HG03159 (cell line): ENCODE data around the gene LYL1.

Experiments
- ATAC-seq: cut with Tn5 transposase; IDR thresholded peaks from one replicate; pipeline ENCODE4 v1.9.1; 2021; ENCODE audit warnings: mild to moderate bottlenecking, moderate library complexity; ENCODE audit not compliant: unreplicated experiment

The LYL1 gene

GRCh38 chr19:13109361-13110098 lies 6.9 kb upstream of the LYL1 start:
- ATAC-seq, result no peak

GRCh38 chr19:13104848-13105711 lies 2.4 kb upstream of the LYL1 start:
- ATAC-seq, result no peak

- no peak for ATAC-seq
Observed at GRCh38 chr19:13104360-13104847, 1.7 kb upstream of the LYL1 start.

- no peak for ATAC-seq
Observed at GRCh38 chr19:13103581-13104359, 1.1 kb upstream of the LYL1 start.

DNA sequence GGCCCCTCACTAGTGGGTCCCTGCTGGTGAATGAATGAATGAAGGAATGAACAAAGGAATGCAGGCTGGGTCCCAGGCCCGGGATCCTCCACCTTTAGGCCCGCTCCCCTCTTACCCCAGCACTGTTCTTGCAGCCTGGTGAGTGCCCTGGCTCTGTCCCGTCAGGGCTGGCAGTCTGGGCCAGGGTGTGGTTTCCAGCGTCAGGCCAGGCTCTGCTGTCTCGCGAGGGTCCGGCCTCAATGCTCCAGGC lies 317 bp downstream of the LYL1 start:
- ATAC-seq, result no peak

GRCh38 chr19:13101590-13102415 lies 855 bp downstream of the LYL1 start:
- ATAC-seq, result no peak

- ATAC-seq, result no peak
Observed at GRCh38 chr19:13100841-13101589, 1.6 kb downstream of the LYL1 start.

DNA sequence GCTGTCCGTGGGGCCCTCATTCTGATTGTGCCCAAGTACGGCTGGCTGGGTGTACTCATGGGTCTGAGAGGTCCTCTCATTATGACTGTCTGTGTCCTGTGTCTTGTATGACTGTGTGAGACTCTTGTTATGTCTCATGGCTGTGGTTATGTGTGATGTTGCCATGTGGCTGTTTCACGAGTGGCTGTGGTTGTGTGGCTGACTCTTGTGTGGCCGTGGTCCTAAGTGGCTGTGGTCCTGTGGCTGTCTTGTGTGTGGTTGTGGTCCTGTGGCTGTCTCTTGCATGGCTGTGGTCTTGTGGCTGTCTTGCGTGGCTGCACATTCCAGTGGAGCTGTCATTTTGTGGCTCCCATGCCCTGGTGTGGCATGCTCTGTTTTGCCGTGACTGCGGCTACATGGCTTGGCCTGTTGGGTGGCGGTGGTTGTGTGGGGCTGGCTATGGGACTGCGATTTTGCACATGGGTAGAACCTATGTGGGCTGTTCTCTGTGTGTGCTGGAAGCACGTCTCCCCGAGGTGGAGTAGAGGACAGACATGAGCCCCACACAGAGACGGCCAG lies 2.5 kb downstream of the LYL1 start:
- ATAC-seq, result no peak

DNA sequence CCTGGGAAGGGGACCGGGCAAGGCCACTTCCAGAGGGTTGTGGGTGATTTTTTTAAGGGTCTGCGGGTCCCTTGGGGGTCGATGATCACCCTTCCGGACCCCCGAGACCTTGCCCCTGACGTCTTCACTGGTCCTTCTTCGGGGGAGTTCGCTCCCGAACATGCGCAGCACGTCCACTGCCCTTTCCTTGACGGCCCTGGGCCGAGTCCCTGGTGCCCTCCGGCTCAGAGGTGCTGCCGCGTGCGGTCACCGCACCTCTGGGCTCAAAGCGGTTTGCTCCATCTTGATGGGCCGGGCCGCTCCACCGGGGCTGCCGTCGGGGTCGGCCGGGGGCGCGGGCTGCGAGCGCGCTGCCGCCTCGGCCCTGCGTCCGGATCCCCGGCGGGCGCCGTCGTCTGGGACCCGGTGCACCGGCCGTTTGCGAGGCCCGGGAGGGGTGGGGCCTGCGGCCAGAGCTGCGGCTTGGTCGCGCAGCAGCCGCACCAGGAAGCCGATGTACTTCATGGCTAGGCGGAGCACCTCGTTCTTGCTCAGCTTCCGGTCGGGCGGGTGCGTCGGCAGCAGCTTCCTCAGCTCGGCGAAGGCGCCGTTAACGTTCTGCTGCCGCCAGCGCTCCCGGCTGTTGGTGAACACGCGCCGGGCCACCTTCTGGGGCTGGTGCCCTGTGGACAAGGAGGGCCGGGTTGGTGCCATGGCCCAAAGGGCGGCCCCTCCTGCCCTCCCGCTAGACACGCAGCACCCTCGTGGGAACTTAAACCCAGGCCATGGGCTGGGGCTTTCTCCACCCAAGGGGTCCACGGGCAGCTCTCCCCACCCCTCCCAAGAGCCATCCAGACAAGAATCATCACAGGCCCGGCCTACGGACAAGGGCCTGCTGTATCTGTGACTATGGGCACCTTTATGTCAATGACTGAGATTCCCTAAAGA lies 3.3 kb downstream of the LYL1 start:
- ATAC-seq, result no peak

DNA sequence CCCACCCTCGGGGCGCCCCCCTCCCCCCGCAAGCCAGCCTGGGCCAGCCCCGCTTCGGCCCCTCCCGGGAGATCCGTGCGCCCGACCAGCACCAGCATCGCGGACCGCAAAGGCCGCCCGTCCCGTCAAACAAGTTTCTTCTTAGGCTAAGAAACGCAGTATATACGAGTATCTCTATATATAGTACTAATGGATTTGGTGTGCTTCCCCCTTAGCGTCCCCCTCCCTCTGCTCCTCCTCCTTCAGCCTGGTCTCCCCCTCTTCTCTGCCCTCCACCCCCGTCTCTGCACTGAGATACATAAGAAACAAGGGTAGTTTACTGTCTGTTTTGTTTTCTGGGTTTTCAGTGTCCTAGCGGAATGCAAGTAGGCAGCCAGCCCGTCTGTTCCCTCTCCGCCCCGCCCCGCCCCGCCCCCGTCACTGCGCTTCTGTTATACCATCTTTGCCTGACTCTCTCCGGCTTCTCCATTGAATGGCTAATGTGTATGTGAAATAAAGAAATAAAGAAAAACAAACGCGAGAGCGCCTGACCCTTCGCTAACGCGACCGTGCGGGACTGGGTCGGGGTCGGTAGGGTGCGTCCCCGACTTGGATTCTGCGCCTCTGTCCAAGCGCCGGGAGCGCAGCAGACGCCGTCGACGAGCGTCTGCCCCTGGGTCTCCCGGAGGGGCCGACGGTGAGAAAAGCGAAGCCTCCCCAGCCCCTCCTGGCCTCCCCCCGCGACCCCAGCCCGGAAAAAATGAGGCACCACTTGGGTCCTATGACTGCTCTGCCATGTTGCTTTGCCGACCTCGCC lies 4.2 kb downstream of the LYL1 start:
- no peak for ATAC-seq

DNA sequence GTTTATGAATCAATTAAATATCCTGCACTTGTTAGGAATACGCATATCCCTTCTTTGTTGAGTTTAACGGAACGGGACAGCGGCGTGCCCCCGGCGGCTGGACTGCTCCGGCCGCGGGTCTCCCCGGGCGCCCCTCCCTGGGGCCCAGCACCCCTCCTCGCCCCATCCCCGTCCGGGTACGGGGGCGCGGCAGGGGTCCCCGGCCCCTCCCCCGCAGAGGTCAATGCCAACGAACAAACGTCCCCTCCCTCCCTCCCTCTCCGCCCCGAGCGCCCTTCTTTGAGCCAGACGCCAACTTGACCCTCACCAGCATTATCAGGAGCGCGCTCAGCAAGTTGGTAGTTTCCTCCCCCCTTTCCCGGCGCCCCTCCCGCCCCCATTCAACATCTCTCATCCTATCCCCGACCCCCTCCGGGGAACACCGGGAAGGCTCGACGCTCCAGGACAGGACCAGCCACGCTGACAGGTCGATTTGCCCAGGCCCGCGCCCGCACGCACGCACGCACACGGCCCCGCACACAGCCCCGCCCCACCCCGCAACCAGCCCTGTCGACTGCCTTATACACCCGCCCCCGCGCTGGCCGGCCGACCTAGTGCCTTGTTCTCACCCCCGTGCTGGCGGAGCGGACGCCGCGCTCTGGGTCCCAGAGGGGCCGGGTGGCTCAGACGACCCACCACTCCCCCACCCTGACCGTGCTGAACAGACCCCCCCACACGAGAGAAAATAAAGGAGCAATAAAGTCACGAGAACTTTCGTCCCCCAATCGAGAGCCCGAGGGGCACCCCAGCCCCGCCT lies 5.0 kb downstream of the LYL1 start:
- no peak for ATAC-seq

- ATAC-seq, result no peak
Observed at GRCh38 chr19:13097033-13097462, 5.6 kb downstream of the LYL1 start.

DNA sequence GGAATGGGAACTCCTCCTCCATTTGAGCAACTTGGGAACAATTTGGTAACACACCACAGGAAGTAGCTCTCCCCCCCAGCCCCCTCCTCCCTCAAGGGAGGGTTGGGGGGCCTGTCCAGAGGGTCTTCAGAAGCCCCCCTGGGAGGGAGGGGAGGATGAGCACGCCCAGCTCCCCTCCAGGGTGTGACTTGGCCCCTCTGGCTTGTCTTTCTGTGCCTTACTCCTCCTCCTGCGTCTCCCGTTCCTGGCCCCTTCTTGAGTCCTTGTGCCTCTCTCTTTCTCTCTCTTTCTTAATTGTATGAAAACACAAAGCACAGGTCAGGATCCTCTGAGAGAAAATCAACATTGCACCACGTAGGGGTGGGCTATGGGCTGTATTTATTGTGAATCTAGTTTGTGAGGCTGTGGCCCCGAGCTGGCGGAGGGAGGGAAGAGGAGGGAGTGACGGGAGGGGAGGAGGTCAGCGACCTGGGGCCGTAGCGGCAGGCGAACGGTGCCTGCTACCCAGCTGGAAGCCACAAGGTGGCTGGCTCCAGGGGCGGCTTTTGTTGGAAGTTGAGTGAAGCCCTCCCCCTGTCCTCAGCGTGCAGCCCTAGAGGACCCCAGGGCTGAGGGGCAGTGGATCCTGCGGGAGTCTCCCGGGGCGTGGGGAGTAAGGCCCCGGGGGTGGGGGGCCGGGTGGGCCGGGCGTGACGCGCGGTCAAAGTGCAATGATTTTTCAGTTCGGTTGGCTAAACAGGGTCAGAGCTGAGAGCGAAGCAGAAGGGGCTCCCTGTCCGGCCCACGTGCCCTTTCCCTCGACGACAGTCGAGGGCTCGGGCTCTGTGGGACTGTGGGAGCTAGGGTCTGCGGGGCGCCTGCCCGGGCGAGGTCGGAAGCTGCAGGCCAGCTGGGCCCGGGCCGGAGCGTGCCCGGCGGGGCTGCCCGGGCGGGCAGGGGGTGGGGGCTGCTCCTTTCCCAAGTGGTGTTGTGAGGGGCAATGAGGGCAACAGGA lies 6.4 kb downstream of the LYL1 start:
- no peak for ATAC-seq

GRCh38 chr19:13095393-13095784 lies 7.3 kb downstream of the LYL1 start:
- no peak for ATAC-seq

DNA sequence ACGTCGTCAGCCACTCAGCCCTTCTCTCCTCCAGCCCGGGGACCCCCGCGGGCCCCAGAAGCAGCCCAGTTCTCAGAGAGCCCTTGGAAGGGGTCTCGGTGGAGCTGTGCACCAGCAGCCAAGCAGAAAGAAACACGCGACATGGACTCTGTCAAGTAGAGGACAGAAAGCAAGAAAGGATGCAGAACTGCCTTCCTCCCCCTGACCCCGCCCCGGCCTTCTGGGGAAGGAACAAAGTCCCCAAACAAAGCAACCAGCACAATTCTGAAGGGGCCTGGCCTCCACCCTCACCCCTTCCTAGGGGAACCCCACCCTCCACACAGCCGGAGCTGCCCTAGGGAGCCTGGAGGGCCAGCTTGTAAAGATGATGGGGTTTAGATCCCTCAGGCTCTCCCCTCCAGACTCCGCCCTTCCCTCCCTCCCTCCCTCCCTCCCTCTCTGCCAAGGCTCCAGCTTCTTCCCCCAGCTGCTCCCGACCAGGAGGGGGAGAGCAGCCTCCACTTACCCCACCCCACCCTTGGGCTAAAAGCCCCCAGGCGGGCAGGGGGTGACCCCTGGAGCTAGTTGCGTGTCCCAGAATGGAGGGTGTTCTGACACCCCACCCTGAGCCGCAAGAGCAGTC lies 7.8 kb downstream of the LYL1 start:
- no peak for ATAC-seq
